ENCODE measurements around the gene SRSF9.
"Not testable (repeated sequence)": the region's sequence is repeated elsewhere in the genome, so short reads cannot be mapped to it uniquely, and the experiment has no call there.

SRSF9 gene

DNA sequence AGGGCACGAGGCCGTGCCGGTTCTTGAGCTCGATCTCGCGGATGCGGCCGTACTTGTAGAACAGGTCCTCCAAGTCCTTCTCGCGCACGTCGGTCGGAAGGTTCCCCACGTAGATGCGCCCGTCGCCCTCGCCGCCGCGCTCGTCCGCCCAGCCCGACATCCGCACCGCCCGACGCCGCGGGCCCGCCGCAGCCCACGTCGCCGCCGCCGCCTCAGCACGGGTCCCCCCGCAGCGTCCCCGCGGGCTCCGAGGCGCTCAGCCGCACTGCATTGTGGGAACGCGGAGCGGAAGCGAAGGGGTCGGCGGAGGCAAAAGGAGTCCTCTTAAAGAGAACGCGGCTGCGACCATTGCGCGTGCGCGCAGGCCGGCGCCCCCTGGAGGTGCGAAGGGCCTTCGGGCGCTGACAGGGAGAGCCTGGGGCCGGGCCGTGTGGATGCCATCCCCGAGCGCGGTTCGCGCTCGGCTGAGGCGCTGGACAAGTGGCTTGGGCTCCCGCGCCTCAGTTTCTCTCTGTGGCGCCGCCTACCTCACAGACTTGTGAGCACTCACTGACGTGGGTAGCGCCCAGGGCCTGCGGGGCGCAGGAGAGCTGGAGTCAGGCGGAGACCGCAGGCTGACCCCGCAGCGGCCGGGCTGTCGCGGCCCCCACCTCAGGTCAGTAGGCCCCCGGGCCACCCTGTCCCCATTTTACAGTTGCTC is at the start of gene SRSF9:
SRSF9 (minus strand) TSS at position 299 of the 700 bp plus-strand sequence; CDS start at position 160, 139 bp downstream.
- peak; percentile 97 for DNase-seq (ENCODE audit: low read depth)

DNA sequence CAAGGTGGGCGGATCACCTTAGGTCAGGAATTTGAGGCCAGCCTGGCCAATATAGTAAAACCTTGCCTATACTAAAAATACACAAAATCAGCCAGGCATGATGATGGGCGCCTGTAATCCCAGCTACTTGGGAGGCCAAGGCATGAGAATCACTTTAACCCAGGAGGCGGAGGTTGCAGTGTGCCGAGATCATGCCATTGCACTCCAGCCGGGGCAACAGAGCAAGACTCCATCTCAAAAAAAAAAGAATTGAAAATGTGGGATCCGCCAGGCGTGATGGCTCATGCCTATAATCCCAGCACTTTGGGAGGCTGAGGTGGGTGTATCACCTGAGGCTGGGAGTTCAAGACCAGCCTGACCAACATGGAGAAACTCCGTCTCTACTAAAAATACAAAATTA is 49.8 kb upstream of the SRSF9 start:
- not testable (repeated sequence) for DNase-seq (ENCODE audit: low read depth)

DNA sequence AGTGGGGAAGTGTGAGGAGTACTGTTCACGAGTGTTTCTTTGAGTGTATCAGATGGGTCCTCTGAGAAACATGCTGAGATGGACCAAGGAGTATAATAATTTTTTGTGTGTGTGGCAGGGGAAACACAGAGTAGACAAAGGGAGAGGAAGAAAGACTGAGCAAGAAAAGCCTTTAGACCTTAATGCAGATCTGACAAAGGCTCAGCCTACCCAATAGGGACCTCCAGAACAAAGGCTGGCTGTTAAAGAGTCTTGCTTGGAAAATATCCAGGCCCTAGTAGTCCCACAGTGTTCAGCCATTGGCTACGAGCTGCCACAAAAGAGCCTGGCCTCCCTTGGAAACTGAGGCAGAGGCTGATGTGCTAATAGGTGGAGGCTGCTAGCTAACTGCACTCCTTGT is 45.9 kb upstream of the SRSF9 start:
- no peak for DNase-seq (ENCODE audit: low read depth)

- no peak for DNase-seq (ENCODE audit: low read depth)
These were observed 44.5 kb upstream of the SRSF9 start for GRCh38 chr12:120514002-120514401.

DNA sequence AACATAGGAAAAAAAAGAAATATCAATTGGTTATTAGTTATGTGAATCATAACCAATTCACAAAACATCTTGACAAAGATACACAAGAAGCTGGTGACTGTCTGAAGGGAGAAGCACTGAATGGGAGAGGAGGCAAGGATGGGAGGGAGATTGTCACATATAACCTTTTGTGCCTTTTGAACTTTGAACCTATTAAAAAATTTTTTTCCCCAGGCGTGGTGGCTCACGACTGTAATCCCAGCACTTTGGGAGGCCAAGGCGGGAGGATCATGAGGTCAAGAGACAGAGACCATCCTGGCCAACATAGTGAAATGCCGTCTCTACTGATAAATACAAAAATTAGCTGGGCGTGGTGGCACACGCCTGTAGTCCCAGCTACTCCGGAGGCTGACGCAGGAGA is 39.0 kb upstream of the SRSF9 start:
- no peak for DNase-seq (ENCODE audit: low read depth)

DNA sequence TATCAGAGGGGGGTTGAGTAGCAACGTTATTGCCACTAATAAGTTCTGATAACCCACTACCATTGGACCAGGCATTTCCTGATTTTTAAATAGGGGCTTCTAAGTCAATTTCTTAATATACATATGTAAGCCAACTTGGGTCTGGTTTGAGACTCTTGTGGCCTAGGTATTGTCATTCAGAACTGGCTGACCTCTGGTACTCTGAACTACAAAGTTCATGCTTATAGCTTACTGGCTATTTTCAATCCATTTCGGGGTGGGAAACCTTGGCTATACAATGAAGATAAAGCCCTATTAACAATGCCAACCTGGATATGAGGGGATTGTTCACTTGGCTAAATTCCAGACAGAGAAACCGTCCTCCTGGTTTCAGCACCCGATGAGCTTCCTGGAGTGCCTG is 35.0 kb upstream of the SRSF9 start:
- no peak for DNase-seq (ENCODE audit: low read depth)

GRCh38 chr12:120500581-120500980 is 31.0 kb upstream of the SRSF9 start:
- peak; percentile 17 for DNase-seq (ENCODE audit: low read depth)

GRCh38 chr12:120498870-120499515 is 29.4 kb upstream of the SRSF9 start:
- no peak for DNase-seq (ENCODE audit: low read depth)

DNA sequence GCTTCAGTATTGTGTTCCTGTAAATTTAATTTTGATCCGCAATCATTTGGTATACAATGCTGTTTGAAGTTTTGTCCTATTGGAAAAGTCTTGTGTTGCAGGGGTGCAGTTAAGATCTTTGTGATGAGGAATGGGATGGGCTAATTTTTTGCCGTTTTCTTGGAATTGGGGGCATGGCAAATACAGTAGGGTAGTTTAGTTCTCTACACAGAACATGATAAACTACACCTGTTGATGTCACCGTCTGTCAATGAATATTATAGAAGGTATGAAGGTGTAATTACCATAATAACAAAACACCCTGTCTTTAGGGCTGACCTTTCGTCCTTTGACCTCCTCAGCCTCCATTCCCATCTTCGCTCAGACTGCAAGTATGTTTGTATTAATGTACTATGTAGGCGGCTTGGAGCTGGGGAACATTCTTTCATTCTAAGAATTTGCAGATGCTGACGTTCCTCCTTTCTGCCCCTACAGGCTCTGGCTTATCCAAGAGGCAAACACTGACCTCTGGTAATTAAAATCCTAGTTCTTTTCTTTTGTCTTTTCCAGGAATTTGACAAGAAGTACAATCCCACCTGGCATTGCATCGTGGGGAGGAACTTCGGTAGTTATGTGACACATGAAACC is 28.1 kb upstream of the SRSF9 start:
- DNase-seq (ENCODE audit: low read depth), result peak; percentile 43

GRCh38 chr12:120496413-120497340 is 27.1 kb upstream of the SRSF9 start:
- DNase-seq (ENCODE audit: low read depth), result peak; percentile 66

DNA sequence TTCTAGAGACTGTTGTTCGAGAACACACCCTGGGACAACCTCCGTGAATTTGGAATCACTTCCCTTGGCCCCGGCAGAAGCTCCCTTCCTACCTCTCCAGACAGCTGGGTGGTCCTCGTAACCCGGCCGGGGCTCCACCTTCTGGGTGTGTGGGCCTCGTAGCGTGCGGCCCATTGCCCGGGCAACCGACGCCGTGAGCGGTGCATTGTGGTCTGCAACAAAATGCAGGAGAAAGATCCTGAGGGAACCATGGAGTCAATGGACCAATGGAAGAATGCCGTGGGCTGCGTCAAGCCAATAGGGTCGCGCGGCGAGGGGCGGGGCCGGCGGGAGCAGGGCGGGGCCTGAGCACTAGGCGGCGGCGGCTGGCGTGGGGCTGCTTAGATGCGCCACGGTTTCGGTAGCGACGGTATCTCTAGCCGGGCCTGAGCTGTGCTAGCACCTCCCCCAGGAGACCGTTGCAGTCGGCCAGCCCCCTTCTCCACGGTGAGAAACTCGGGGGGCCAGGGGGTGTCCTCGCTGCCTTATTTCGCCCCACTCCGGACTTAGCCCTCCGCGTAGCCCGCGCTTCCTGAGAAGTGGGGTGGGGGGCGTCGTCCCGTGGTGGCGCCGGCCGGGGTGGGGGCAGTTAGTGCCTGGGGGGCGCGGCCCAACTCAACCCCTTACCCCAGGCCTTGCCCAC is 26.3 kb upstream of the SRSF9 start, which contains the start of gene DYNLL1:
DYNLL1 (plus strand) TSS at position 383 of the 682 bp plus-strand sequence. CDS start 309 bp downstream, outside the sequence.
- DNase-seq (ENCODE audit: low read depth), result peak; percentile 93

GRCh38 chr12:120495186-120495730 is 25.7 kb upstream of the SRSF9 start:
- no peak for DNase-seq (ENCODE audit: low read depth)

DNA sequence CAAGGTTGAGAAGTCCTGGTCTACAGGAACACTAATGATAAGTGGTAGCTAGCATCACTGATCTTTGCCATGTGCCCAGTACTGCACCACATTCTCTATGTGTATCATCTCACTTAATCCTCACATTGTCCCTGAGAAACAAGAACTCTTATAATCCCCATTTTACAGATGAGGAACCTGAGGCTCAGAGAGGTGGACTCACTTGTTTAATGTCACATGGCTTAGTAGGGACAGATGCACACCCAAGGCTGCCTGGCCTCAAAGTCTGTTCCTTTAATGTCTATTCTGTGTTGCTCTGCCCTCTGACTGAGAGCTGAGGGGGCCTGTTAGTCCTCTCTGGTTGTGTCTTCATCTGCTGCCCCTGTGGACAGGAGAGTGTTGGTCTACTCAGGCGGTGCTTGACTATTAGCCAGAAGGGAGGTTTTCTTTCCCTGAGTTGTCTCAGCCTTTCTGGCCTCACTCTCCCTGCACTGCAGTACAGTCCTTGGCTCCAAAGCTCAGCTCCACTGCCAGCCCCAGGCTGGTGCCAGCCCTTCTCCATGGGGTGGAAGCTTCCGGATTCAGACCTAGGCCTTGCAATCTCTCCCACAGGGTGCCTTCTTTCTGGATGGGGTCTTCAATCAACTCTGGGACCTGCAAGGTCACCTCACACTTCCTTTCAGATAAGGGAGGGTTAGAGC is 21.4 kb upstream of the SRSF9 start:
- no peak for DNase-seq (ENCODE audit: low read depth)

DNA sequence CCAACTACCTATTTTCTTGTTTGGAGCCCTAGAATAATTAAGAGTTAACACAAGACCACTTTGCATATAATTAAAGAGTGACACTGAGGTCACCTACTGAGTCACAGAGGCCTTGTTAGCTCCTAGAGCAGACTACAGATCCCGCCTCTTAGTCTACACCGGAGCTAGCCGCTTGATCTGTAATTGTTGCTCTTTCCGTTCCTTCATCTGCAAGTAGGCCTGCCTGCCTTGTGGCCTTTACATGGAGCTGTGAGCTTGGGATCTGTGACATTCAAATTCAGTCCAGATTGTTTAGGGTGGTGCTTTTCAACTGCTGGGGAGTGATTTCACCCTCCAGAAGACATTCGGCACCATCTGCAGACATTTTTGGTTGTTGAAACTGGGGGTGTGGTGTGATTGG is 20.8 kb upstream of the SRSF9 start:
- no peak for DNase-seq (ENCODE audit: low read depth)

GRCh38 chr12:120489018-120489417 is 19.5 kb upstream of the SRSF9 start:
- DNase-seq (ENCODE audit: low read depth), result no peak

GRCh38 chr12:120488057-120488640 is 18.6 kb upstream of the SRSF9 start:
- DNase-seq (ENCODE audit: low read depth), result no peak

DNA sequence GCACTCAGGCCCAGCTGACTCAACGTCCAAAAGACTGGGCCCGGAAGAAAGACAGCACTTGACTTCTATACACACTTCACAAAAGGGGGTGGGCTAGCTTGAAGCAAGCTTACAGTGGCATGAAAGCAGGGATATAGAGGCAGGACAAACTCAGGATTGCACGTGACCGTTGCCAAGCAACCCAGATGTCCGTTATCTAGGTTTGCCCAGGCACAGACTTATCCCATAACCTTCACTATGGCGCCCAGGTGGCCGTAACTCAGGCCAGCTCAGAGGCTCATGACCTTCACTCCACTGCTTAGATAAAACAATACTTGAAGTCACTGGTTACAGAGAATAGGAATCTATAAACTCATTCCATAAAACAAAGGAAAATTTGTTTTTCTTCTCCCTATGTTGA is 18.0 kb upstream of the SRSF9 start:
- DNase-seq (ENCODE audit: low read depth), result not testable (repeated sequence)

DNA sequence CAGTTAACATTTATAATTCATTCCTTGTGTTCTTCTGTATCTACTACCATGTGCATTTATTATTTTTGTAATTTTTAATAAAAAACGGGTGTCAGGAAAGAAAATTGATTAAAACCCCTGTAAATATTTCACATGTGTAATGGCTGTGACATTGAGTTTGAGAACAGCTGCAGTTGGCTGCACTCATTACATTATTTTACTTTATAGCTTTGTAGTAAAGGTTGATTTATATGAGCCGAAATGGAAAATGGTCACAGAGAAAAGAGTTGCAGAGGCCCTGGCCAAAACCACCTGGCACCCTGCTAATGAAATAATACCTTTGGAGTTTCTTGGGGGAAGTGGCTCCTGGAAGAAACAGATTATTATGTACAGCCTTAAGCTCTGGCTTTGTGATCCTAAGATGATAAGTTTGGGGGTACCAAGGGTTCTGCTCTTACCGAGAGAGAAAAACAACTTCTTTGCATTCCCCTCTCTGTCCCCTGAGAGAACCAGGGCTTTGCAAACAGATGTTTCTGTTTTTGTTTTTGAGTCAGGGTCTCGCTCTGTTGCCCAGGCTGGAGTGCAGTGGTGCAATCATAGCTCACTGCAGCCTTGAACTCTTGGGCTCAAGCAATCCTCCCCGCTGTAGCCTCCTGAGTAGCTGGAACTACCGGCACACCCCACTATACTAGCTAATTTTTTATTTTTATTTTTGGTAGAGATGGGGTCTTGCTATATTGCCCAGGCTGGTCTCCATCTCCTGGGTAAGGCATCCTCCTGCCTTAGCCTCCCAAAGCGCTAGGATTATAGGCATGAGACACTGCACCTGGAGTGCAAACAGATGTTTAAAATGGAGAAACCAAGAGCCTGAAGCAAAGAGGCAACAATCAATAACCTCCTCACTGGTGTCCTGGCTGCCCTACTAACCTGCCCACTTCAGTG is 16.7 kb upstream of the SRSF9 start:
- no peak for DNase-seq (ENCODE audit: low read depth)

DNA sequence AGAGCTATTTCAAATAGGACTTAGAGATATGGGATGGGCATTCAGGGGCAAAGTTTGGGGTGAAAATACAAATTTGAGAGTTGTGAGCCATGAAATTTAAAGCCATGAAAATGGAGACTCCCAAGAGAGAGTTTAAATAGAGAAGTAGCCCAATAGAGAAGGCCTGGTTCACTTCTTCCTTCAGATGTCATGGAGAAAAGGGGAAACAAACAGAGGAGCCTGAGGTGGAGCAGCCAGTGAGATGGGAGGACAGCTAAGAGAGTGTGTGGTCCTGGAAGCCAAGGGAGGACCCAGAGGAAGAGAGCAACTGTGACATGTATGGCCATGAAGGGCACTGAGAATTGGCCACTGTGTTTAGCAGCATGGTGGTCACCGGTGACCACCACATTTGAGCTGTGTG is 14.1 kb upstream of the SRSF9 start:
- no peak for DNase-seq (ENCODE audit: low read depth)
